ENCODE measurements around the gene LY6G6F.

Gene LY6G6F

DNA sequence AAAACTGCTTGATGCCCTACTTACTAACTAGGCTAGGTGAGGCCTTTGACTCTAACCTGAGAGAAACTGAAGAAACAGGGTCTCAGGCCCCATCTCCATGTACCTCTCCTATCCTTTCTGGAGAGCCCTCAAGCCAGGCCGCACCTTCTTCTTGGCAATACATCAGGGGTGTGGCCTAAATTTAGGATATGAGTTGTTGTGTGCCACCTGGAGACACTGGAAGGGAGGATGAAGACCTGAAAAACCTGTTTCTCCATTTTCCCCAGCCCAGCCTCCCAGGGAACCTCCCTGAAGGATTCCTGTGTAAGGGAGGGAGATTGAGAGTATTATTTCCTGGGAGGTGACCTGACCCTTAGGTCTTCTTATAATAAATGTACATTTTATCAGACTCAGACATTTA, 11.6 kb downstream of the LY6G6F start:
- no peaks in the 10 kb centered on the region for H3K27me3 ChIP-seq (ENCODE audit: control insufficient read depth, insufficient read depth, low read length)
- H3K27ac ChIP-seq (ENCODE audit: low read length): no peak overlapping the region
- H3K9me3 ChIP-seq (ENCODE audit: control insufficient read depth, insufficient read depth, low read length): no peaks in the 10 kb centered on the region
- no peak overlapping the region for H3K4me3 ChIP-seq (ENCODE audit: low read length)
- DNase-seq (ENCODE audit: low read depth, low spot score): no peak
- no peaks in the 10 kb centered on the region for H3K36me3 ChIP-seq (ENCODE audit: control insufficient read depth, insufficient read depth, low read length)
- WGBS (ENCODE audit: insufficient coverage, insufficient read length): no CpG with 5 or more reads among the region's 1 CpG
- H3K4me1 ChIP-seq (ENCODE audit: control insufficient read depth, insufficient read depth, low read length): peaks cover 16% of the 10 kb centered on the region

DNA sequence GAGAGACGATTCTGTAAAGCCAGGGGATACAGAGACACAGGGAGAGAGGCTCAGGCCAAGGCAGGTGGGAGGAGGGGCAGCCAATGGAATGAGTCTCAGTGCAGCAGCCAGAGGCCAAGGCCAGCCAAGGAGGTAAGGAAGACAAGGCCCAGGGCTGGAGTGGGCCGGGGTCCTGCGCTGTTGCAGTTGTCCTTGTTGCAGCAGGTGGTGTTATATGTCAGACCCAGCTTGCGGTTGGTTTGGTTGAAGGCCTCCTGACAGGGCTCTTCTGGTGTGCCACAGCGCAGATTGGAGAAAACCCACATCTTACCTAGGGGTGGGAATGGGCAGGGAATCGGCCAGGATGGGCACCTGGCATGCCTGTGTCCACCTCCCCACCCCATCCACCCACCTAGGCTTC, 12.3 kb downstream of the LY6G6F start:
- no peaks in the 10 kb centered on the region for H3K36me3 ChIP-seq (ENCODE audit: control insufficient read depth, insufficient read depth, low read length)
- WGBS (ENCODE audit: insufficient coverage, insufficient read length): no CpG with 5 or more reads among the region's 6 CpGs
- no peaks in the 10 kb centered on the region for H3K27me3 ChIP-seq (ENCODE audit: control insufficient read depth, insufficient read depth, low read length)
- H3K27ac ChIP-seq (ENCODE audit: low read length): no peak overlapping the region
- H3K9me3 ChIP-seq (ENCODE audit: control insufficient read depth, insufficient read depth, low read length): no peaks in the 10 kb centered on the region
- no peak overlapping the region for H3K4me3 ChIP-seq (ENCODE audit: low read length)
- DNase-seq (ENCODE audit: low read depth, low spot score): no peak
- H3K4me1 ChIP-seq (ENCODE audit: control insufficient read depth, insufficient read depth, low read length): peaks cover 12% of the 10 kb centered on the region

DNA sequence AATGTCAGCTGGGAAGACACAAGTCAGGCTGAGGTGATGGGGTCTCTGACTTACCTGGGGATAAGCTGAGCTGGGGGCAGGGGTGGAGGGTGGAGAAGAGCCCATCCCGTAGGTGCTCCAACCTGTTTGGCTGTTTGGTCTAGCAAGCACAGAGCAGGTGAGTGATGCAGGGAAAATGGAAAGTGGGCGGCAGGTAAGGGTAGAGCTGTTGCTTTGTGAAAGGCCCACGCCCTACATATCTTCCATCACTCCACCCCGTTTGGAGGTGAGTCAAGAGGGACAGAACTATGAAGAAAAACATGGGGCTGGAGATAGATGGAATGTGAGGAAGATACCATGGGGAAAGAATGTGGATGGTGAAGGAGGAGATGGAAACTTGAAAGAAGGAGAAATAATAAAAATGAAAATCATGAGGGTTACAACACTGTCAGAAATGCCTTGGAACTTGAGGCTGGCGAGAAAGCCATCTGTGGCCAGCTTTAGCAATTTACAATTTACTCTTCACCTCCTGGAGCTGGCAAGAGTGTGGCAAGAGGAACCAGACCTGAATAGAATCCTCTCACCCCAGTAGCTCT, 13.6 kb downstream of the LY6G6F start:
- no peak for DNase-seq (ENCODE audit: low read depth, low spot score)

DNA sequence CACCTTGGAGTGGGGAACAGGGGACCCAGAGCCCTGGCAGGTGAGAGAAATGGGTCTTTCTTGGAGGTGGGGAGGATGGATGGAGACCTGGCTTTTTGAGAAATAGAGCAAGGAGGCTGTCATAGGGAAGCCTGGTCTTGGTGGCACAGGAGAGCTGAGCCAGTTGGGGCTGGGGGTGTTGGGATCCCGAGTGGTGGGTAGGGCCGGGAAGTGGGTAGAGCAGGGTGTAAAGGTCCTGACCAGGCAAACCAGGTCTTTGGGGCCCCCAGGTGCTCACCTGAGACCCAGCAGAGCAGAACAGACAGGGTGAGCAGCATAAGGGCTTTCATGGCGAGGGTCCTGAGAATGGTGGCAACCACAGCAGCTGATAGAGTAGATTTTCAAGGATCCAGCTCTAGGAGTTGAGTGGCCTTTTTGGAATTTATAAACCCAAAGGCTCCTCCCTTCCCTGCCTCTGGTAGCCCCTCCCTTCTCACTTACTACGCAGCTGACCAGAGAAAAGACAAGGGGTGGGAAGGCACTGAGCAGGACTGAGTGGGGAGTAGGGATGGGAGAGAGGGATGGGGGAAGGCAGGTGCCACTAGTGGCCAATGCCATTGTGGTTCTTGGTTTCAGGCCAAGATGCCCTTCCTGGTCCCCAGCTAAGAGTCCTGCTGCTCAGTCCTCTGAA, 14.8 kb downstream of the LY6G6F start, which contains the start of gene LY6G6C:
Gene LY6G6C, minus strand, starts transcription at position 396 of the 670 bp plus-strand sequence. Its CDS starts 67 bp downstream, at position 329.
- no peak for DNase-seq (ENCODE audit: low read depth, low spot score)
- no peak within 1 kb of the TSS for H3K4me3 ChIP-seq (ENCODE audit: low read length)
- peaks cover 2% of the 10 kb centered on the region; the same call in 1 of the 2 replicates for H3K36me3 ChIP-seq (ENCODE audit: control insufficient read depth, insufficient read depth, low read length)
- H3K27ac ChIP-seq (ENCODE audit: low read length): no peak within 1 kb of the TSS
- H3K9me3 ChIP-seq (ENCODE audit: control insufficient read depth, insufficient read depth, low read length): no peaks in the 10 kb centered on the region
- WGBS (ENCODE audit: insufficient coverage, insufficient read length): no CpG with 5 or more reads among the region's 4 CpGs
- no peaks in the 10 kb centered on the region for H3K27me3 ChIP-seq (ENCODE audit: control insufficient read depth, insufficient read depth, low read length)
- peaks cover 10% of the 10 kb centered on the region; the same call in 1 of the 2 replicates for H3K4me1 ChIP-seq (ENCODE audit: control insufficient read depth, insufficient read depth, low read length)

More for the DNA sequence above, 13.6 kb downstream of the LY6G6F start:
- Histone ChIP-seq H3K4me3 (ENCODE audit: low read length) (no peak overlapping the region), H3K27ac (ENCODE audit: low read length) (no peak overlapping the region), H3K9me3 (ENCODE audit: control insufficient read depth, insufficient read depth, low read length) (no peaks in the 10 kb centered on the region), H3K4me1 (ENCODE audit: control insufficient read depth, insufficient read depth, low read length) (peaks cover 10% of the 10 kb centered on the region; the same call in 1 of the 2 replicates), H3K27me3 (ENCODE audit: control insufficient read depth, insufficient read depth, low read length) (no peaks in the 10 kb centered on the region), H3K36me3 (ENCODE audit: control insufficient read depth, insufficient read depth, low read length) (no peaks in the 10 kb centered on the region)
- no CpG with 5 or more reads among the region's 5 CpGs for WGBS (ENCODE audit: insufficient coverage, insufficient read length)

DNA sequence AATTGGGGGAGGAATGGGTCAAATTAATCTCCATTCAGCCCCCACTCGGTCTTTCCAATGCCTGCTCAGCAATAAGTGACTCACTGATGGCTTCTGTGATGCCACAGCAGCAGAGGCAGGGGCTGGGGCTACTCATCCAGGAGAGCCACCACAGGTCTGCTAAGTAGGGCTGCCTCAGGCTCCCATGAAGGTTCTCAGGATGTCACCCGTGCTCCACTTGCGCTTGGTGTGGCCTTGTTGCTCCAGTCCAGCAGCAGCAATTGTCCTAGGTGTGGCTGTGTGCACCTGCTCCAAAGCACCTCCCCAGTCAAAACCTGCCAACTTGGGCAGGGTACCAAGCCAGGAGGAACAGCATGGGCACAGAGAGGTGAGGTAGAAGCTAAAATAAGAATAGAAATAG, 15.5 kb downstream of the LY6G6F start:
- no peaks in the 10 kb centered on the region for H3K9me3 ChIP-seq (ENCODE audit: control insufficient read depth, insufficient read depth, low read length)
- no CpG with 5 or more reads among the region's 3 CpGs for WGBS (ENCODE audit: insufficient coverage, insufficient read length)
- no peak overlapping the region for H3K4me3 ChIP-seq (ENCODE audit: low read length)
- peaks cover 2% of the 10 kb centered on the region; the same call in 1 of the 2 replicates for H3K36me3 ChIP-seq (ENCODE audit: control insufficient read depth, insufficient read depth, low read length)
- H3K27me3 ChIP-seq (ENCODE audit: control insufficient read depth, insufficient read depth, low read length): no peaks in the 10 kb centered on the region
- peaks cover 10% of the 10 kb centered on the region; the same call in 1 of the 2 replicates for H3K4me1 ChIP-seq (ENCODE audit: control insufficient read depth, insufficient read depth, low read length)
- H3K27ac ChIP-seq (ENCODE audit: low read length): no peak overlapping the region
- no peak for DNase-seq (ENCODE audit: low read depth, low spot score)

DNA sequence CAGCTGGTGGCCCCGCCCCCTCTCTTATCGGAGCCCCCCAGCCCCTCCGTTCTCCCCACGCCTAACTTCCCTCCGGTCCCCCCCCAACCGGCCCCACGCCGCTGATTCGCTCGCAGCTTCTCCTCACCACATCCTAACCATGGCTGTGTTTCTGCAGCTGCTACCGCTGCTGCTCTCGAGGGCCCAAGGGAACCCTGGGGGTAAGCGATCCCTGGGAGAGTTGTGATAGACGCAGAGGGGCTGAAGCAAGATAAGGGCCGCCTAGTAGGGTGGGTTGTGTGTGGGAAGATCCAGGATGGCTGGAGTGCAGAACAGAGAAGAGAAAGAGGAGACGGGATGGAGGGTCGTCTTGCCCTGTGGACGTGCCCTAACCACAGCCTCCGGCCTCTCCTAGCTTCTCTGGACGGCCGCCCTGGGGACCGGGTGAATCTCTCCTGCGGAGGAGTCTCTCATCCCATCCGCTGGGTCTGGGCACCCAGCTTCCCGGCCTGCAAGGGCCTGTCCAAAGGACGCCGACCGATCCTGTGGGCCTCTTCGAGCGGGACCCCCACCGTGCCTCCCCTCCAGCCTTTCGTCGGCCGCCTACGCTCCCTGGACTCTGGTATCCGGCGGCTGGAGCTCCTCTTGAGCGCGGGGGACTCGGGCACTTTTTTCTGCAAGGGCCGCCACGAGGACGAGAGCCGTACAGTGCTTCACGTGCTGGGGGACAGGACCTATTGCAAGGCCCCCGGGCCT, 16.7 kb downstream of the LY6G6F start, which contains the start of gene MPIG6B:
Gene MPIG6B, plus strand, starts transcription at position 129 of the 735 bp plus-strand sequence. Its CDS starts 11 bp downstream, at position 140.
- Histone ChIP-seq H3K9me3 (ENCODE audit: control insufficient read depth, insufficient read depth, low read length) (no peaks in the 10 kb centered on the region), H3K36me3 (ENCODE audit: control insufficient read depth, insufficient read depth, low read length) (peaks cover 6% of the 10 kb centered on the region; the same call in 1 of the 2 replicates), H3K27me3 (ENCODE audit: control insufficient read depth, insufficient read depth, low read length) (no peaks in the 10 kb centered on the region), H3K4me1 (ENCODE audit: control insufficient read depth, insufficient read depth, low read length) (peaks cover 4% of the 10 kb centered on the region; the same call in 1 of the 2 replicates), H3K27ac (ENCODE audit: low read length) (no peak within 1 kb of the TSS), H3K4me3 (ENCODE audit: low read length) (no peak within 1 kb of the TSS)
- WGBS (ENCODE audit: insufficient coverage, insufficient read length): no CpG with 5 or more reads among the region's 46 CpGs
- DNase-seq (ENCODE audit: low read depth, low spot score): no peak

DNA sequence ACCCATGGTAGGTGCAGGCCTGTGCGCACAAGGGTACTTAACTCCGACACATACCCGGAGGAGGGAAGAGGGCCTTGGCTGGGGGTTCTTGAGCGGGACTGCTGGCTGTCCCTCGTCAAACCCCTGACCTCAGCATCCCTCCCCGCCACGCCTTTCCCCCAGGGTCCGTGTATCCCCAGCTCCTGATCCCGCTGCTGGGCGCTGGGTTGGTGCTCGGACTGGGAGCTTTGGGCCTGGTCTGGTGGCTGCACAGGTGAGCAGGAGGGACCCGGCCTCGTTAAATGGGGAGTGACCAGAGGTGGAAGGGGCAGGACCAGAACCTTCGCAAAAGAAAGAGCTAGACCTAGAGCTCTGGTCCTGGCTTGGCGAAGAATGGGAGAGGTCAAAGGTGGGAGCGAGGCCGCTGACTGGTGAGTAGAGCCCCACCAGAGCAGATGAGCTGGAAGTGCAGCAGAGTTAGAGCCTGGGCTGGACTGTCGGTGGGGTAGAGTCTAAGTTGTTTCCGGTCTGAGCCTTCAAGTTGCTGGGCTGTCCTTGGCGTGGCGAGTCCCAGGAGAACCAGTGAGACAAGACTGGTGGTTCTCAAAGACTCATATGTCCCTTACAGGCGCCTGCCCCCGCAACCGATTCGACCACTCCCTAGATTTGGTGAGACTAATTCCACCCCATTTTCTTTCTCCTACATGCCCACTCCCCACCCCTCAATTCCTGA, 17.5 kb downstream of the LY6G6F start:
- Histone ChIP-seq H3K27me3 (ENCODE audit: control insufficient read depth, insufficient read depth, low read length) (no peaks in the 10 kb centered on the region), H3K27ac (ENCODE audit: low read length) (no peak overlapping the region), H3K9me3 (ENCODE audit: control insufficient read depth, insufficient read depth, low read length) (no peaks in the 10 kb centered on the region), H3K4me3 (ENCODE audit: low read length) (no peak overlapping the region), H3K4me1 (ENCODE audit: control insufficient read depth, insufficient read depth, low read length) (peaks cover 2% of the 10 kb centered on the region; the same call in 1 of the 2 replicates), H3K36me3 (ENCODE audit: control insufficient read depth, insufficient read depth, low read length) (peaks cover 6% of the 10 kb centered on the region; the same call in 1 of the 2 replicates)
- WGBS (ENCODE audit: insufficient coverage, insufficient read length): no CpG with 5 or more reads among the region's 25 CpGs
- DNase-seq (ENCODE audit: low read depth, low spot score): no peak

DNA sequence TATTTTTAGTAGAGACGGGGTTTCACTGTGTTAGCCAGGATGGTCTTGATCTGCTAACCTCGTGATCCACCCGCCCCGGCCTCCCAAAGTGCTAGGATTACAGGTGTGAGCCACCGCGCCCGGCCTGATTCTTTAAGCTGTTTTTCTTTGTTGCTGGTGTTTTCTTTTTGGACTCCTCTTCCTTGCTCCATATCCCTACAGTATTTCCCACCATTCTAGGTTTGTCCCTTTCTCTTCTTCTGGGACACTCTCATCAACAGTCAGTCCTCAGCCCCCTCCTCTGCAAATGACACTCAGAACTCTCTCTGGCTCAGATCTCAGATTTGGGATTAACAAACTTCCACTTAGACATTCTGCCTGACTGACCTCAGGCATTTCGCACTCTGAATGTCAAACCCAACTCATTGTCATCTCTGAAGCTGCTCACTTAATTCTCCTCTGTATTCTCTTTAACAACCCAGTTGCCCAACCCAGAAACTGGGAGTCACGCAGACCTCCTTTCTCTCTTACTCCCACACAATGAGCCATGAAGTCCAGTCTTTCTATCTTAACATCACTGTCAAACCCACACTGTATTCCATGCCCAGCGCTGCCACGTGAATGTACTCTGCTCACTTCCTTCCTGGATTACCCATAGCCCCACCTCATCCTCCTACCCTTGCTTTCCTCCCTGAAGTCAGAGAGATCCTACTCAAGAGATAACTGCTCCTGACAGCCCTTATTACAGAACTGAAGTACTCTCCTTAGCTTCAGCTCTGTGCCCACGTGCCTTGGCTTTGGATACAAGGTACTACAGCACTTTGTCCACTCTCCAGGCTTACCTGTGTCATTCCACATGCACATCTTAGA, 19.1 kb downstream of the LY6G6F start:
- no CpG with 5 or more reads among the region's 12 CpGs for WGBS (ENCODE audit: insufficient coverage, insufficient read length)
- peaks cover 6% of the 10 kb centered on the region; the same call in 1 of the 2 replicates for H3K36me3 ChIP-seq (ENCODE audit: control insufficient read depth, insufficient read depth, low read length)
- H3K4me1 ChIP-seq (ENCODE audit: control insufficient read depth, insufficient read depth, low read length): peaks cover 2% of the 10 kb centered on the region; the same call in 1 of the 2 replicates
- H3K4me3 ChIP-seq (ENCODE audit: low read length): no peak overlapping the region
- DNase-seq (ENCODE audit: low read depth, low spot score): no peak
- no peaks in the 10 kb centered on the region for H3K27me3 ChIP-seq (ENCODE audit: control insufficient read depth, insufficient read depth, low read length)
- H3K9me3 ChIP-seq (ENCODE audit: control insufficient read depth, insufficient read depth, low read length): no peaks in the 10 kb centered on the region
- no peak overlapping the region for H3K27ac ChIP-seq (ENCODE audit: low read length)

DNA sequence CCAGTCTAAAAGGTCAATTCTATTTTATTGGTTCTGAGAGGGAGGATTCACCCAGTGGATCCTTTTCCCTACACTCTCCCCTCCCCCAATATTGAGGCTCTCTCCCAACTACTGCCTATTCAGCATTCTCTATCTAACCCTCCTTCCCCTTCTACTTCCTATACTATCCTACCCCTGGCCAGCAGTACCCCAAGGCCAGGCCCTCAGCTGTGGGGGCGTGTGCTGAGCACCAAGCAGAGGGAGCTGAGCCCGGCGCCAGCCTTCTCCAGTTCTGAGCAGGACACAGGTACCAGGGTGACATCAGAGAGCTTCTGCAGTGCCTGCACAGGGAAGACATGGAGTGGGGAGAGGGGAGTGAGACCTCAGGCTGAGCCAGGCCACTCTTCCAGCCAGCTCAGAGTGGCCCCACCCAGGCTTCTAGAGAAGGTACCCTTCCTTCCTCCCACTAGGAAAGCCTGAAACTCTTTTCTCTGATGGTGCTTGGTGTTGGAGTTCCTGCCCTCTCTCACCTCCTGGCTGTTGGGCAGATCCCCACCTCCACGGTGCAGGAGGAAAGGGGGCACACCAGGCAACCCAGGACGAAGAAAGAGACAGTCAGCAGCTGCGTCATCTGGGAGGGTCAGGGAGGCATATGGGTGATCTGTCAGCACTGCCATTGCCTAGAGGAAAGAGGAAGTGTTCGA, 20.5 kb downstream of the LY6G6F start:
- Histone ChIP-seq H3K4me1 (ENCODE audit: control insufficient read depth, insufficient read depth, low read length) (peaks cover 2% of the 10 kb centered on the region; the same call in 1 of the 2 replicates), H3K9me3 (ENCODE audit: control insufficient read depth, insufficient read depth, low read length) (no peaks in the 10 kb centered on the region), H3K27me3 (ENCODE audit: control insufficient read depth, insufficient read depth, low read length) (no peaks in the 10 kb centered on the region), H3K27ac (ENCODE audit: low read length) (no peak overlapping the region), H3K4me3 (ENCODE audit: low read length) (no peak overlapping the region), H3K36me3 (ENCODE audit: control insufficient read depth, insufficient read depth, low read length) (peaks cover 13% of the 10 kb centered on the region; the same call in 1 of the 2 replicates)
- WGBS (ENCODE audit: insufficient coverage, insufficient read length): no CpG with 5 or more reads among the region's 7 CpGs
- no peak for DNase-seq (ENCODE audit: low read depth, low spot score)

Measured in iPS DF 6.9 (cell line).